B cell (primary cell): Measurements from ENCODE around the gene RAD51B. TPM values are rescaled to one million over a fixed set of nuclear protein-coding genes. Genes with fewer than 3 reads are reported as not detected.

Experiments used
- ATAC-seq: fragments of 200-7000 bp; cut with Tn5 transposase; one replicate; pipeline ENCODE4 v1.10.0; 2021; ENCODE audit warnings: low read depth, mild to moderate bottlenecking, moderate number of reproducible peaks, moderate library complexity
- CTCF ChIA-PET: fragments of 350-600 bp; sonication (Branson Sonifier 250); formaldehyde crosslinking; loops from one replicate; lab custom pipeline; 2021; ENCODE audit warnings: antibody characterized with exemption, inconsistent platforms; lab: Charles Lee
- POLR2A ChIA-PET: fragments of 350-600 bp; sonication (Branson Sonifier 250); formaldehyde crosslinking; loops from one replicate; lab custom pipeline; 2021; ENCODE audit warnings: antibody characterized with exemption; lab: Charles Lee
- DNase-seq: peaks from one replicate; pipeline ENCODE4 v3.0.0; 2013
- H2AFZ ChIP-seq: 2 replicates; pipeline ENCODE4 v1.6.1; 2012; ENCODE audit warnings: mild to moderate bottlenecking, low read depth, low read length; ENCODE audit not compliant: insufficient read depth, poor library complexity, severe bottlenecking
- H3K27ac ChIP-seq, 2 donors: 1 replicate in 1 of 2; 2 replicates in 1 of 2; pipeline ENCODE4 v1.5.1; 2012 to 2013; ENCODE audit warnings: low read length in 2 of 2, mild to moderate bottlenecking in 2 of 2, moderate library complexity in 1 of 2
- H3K27me3 ChIP-seq, 4 experiments: fragments of 200-600 bp in 1 of 4; sonication (generic) in 1 of 4; replicated peaks in 1 of 4; 1 replicate in 2 of 4; 2 replicates in 2 of 4; pipeline versions ENCODE4 v1.6.1 to v1.7.0; 2013 to 2016; ENCODE audit warnings: low read length in 3 of 4, mild to moderate bottlenecking in 2 of 4, mixed read lengths in 1 of 4, moderate library complexity in 1 of 4; ENCODE audit not compliant: insufficient read depth in 4 of 4, control insufficient read depth in 3 of 4; ENCODE audit errors: control extremely low read depth in 1 of 4
- H3K36me3 ChIP-seq, 2 experiments: replicated peaks in 1 of 2; 1 replicate in 1 of 2; 2 replicates in 1 of 2; pipeline versions ENCODE4 v1.6.1 to v1.7.1; 2013; ENCODE audit warnings: low read length in 1 of 2; ENCODE audit not compliant: insufficient read depth in 2 of 2, control insufficient read depth in 1 of 2; ENCODE audit errors: control extremely low read depth in 1 of 2, extremely low read depth in 1 of 2
- H3K4me1 ChIP-seq, 2 donors: fragments of 200-600 bp in 1 of 2; sonication (generic) in 1 of 2; 1 replicate in 1 of 2; 2 replicates in 1 of 2; pipeline versions ENCODE4 v1.5.1 to v1.6.1; 2013 to 2017; ENCODE audit warnings: low read length in 2 of 2; ENCODE audit not compliant: control insufficient read depth in 2 of 2, insufficient read depth in 2 of 2
- H3K4me2 ChIP-seq: replicated peaks from 2 replicates; pipeline ENCODE3; 2012; ENCODE audit warnings: mild to moderate bottlenecking, low read depth, low read length; ENCODE audit not compliant: poor library complexity, severe bottlenecking
- H3K4me3 ChIP-seq, 5 experiments: fragments of 200-600 bp in 1 of 5; sonication (generic) in 1 of 5; 1 replicate in 3 of 5; 2 replicates in 2 of 5; pipeline versions ENCODE4 v1.5.1 to v1.7.0; 2011 to 2016; ENCODE audit warnings: low read length in 4 of 5, mild to moderate bottlenecking in 4 of 5, low read depth in 2 of 5, control low read depth in 1 of 5, moderate library complexity in 1 of 5; ENCODE audit not compliant: insufficient read depth in 1 of 5; ENCODE audit errors: control extremely low read depth in 1 of 5, extremely low read depth in 1 of 5
- H3K79me2 ChIP-seq: fragments of 200-600 bp; sonication (generic); one replicate; pipeline ENCODE4 v1.6.0; 2016; ENCODE audit warnings: low read length; ENCODE audit not compliant: control insufficient read depth, insufficient read depth
- H3K9ac ChIP-seq: fragments of 200-600 bp; sonication (generic); 2 replicates; pipeline ENCODE4 v1.6.1; 2017; ENCODE audit warnings: mild to moderate bottlenecking, low read length, moderate library complexity
- H3K9me3 ChIP-seq, 3 donors: one replicate each; pipeline versions ENCODE4 v1.6.1 to v1.7.1; 2013; ENCODE audit warnings: low read length in 2 of 3; ENCODE audit not compliant: control insufficient read depth in 2 of 3, insufficient read depth in 1 of 3; ENCODE audit errors: control extremely low read depth in 1 of 3
- H4K20me1 ChIP-seq: 2 replicates; pipeline ENCODE4 v1.6.0; 2012; ENCODE audit warnings: mild to moderate bottlenecking, low read length; ENCODE audit not compliant: insufficient read depth, control insufficient read depth, poor library complexity, severe bottlenecking
- H3K27ac Mint-ChIP-seq: one replicate; pipeline ENCODE4 v1.8.0; 2021; ENCODE audit warnings: mixed read lengths
- H3K27me3 Mint-ChIP-seq: one replicate; pipeline ENCODE4 v1.8.0; 2021; ENCODE audit warnings: mixed read lengths
- H3K4me1 Mint-ChIP-seq: one replicate; pipeline ENCODE4 v1.8.0; 2021; ENCODE audit warnings: mixed read lengths
- H3K4me3 Mint-ChIP-seq: one replicate; pipeline ENCODE4 v1.8.0; 2021; ENCODE audit warnings: mixed read lengths
- H3K9me3 Mint-ChIP-seq: one replicate; pipeline ENCODE4 v1.8.0; 2022; ENCODE audit warnings: mixed read lengths; ENCODE audit not compliant: insufficient read depth
- CTCF ChIP-seq: fragments of 200-600 bp; IDR thresholded peaks from one replicate; pipeline ENCODE4 v1.8.0; 2022; ENCODE audit warnings: antibody characterized with exemption, mild to moderate bottlenecking
- EZH2 ChIP-seq: IDR thresholded peaks from 2 replicates; pipeline ENCODE4 v1.6.1; 2012; ENCODE audit warnings: borderline replicate concordance, low read depth, mild to moderate bottlenecking, moderate library complexity, low read length; ENCODE audit not compliant: insufficient read depth, poor library complexity, severe bottlenecking
- WGBS: methylation state at CpG from one replicate; pipeline ENCODE4 v1.1.5; 2013; ENCODE audit warnings: missing lambda C conversion rate; ENCODE audit not compliant: insufficient coverage; 5-methylcytosine and 5-hydroxymethylcytosine counted together
- intact Hi-C: fragments of 100-400 bp; cut with micrococcal nuclease; formaldehyde crosslinking; loops from one replicate; pipeline ENCODE4 v1.10.0; 2022
- polyA plus RNA-seq: library from polyadenylated mRNA; depleted of rRNA; stranded (reverse); fragments of >200 nt; gene quantifications from 2 replicates; pipeline ENCODE4 v1.2.3, GENCODE V29; 2012
- total RNA-seq, 2 donors: library from RNA; stranded (reverse); fragments of 120-200 nt in 1 of 2; gene quantifications; 1 replicate in 1 of 2; 2 replicates in 1 of 2; pipeline versions ENCODE4 v1.2.3 to v1.2.4, GENCODE V29; 2013 to 2022

The RAD51B gene
- total and polyA plus RNA-seq, 2 donors (not counting 1 experiment from before 2014, with no cell fraction given): 6.5 to 60.6 TPM

GRCh38 chr14:68596701-68597100 lies 777.1 kb downstream of the RAD51B start:
- ChIA-PET POLR2A (interaction anchor here (0.6 kb wide), 1 partner anchor 146 kb away, joined by 4 read pairs; no protein-coding TSS in a partner anchor), CTCF (interaction anchor here (1.6 kb wide), 1 partner anchor 15 kb away, joined by 4 read pairs; no protein-coding TSS in a partner anchor)
- TF ChIP-seq EZH2: no peak
- TF ChIP-seq CTCF: no peak
- Histone ChIP-seq H3K27me3 (no peaks in the 10 kb centered on the region), H3K36me3 (no peaks in the 10 kb centered on the region), H2AFZ (no peak overlapping the region), H3K27ac (no peak overlapping the region), H3K79me2 (no peaks in the 10 kb centered on the region), H4K20me1 (no peaks in the 10 kb centered on the region), H3K4me1 (peaks cover 18 to 22% of the 10 kb centered on the region in 2 donors), H3K4me3 (no peak overlapping the region), H3K9me3 (peaks cover 0 to 3% (median 0%) of the 10 kb centered on the region in 3 donors), H3K4me2 (no peak overlapping the region), H3K9ac (no peak overlapping the region)
- Mint-ChIP-seq H3K9me3 (no peaks in the 10 kb centered on the region), H3K4me3 (no peak overlapping the region), H3K4me1 (peaks cover 23% of the 10 kb centered on the region), H3K27ac (no peak overlapping the region), H3K27me3 (no peaks in the 10 kb centered on the region)
- DNase-seq (no peak), ATAC-seq (no peak)
- 96% methylated on average over 10 of the region's 10 CpGs for WGBS
- intact Hi-C loops: no loop called here

- intact Hi-C loops: no loop called here
- WGBS: 86% methylated on average over 1 of the region's 2 CpGs
- Histone ChIP-seq H3K36me3 (no peaks in the 10 kb centered on the region), H3K27ac (no peak overlapping the region), H3K79me2 (no peaks in the 10 kb centered on the region), H3K4me1 (peaks cover 18 to 21% of the 10 kb centered on the region in 2 donors), H4K20me1 (no peaks in the 10 kb centered on the region), H3K9ac (no peak overlapping the region), H2AFZ (no peak overlapping the region), H3K4me2 (no peak overlapping the region), H3K4me3 (no peak overlapping the region), H3K9me3 (peaks cover 0 to 3% (median 0%) of the 10 kb centered on the region in 3 donors), H3K27me3 (no peaks in the 10 kb centered on the region)
- ChIA-PET CTCF (interaction anchor here (1.0 kb wide), 1 partner anchor 15 kb away, joined by 3 read pairs; no protein-coding TSS in a partner anchor), POLR2A (interaction anchor here (0.7 kb wide), 1 partner anchor 127 kb away, joined by 5 read pairs; no protein-coding TSS in a partner anchor)
- ATAC-seq (no peak), DNase-seq (no peak)
- no peak overlapping the region for H3K27ac Mint-ChIP-seq
- H3K4me1 Mint-ChIP-seq: peaks cover 22% of the 10 kb centered on the region
- H3K9me3 Mint-ChIP-seq: no peaks in the 10 kb centered on the region
- TF ChIP-seq EZH2 (no peak), CTCF (no peak)
- H3K27me3 Mint-ChIP-seq: no peaks in the 10 kb centered on the region
- no peak overlapping the region for H3K4me3 Mint-ChIP-seq
Observed at GRCh38 chr14:68598089-68598488, 778.5 kb downstream of the RAD51B start.
